IPS-15b (cell line): Measurements from ENCODE around the gene ERC2.

ENCODE experiments used
- H3K27me3 ChIP-seq: one replicate; pipeline ENCODE4 v1.6.1; 2013; ENCODE audit warnings: low read length; ENCODE audit not compliant: control insufficient read depth, insufficient read depth
- H3K36me3 ChIP-seq: one replicate; pipeline ENCODE4 v1.6.1; 2013; ENCODE audit warnings: low read length; ENCODE audit not compliant: control insufficient read depth, insufficient read depth
- H3K4me1 ChIP-seq: one replicate; pipeline ENCODE4 v1.6.1; 2013; ENCODE audit warnings: mild to moderate bottlenecking, low read length; ENCODE audit not compliant: control insufficient read depth, insufficient read depth
- H3K4me3 ChIP-seq: one replicate; pipeline ENCODE4 v1.5.1; 2013; ENCODE audit warnings: low read depth, low read length
- H3K9ac ChIP-seq: one replicate; pipeline ENCODE4 v1.6.1; 2013; ENCODE audit warnings: low read depth, mild to moderate bottlenecking, low read length
- H3K9me3 ChIP-seq: one replicate; pipeline ENCODE4 v1.6.1; 2013; ENCODE audit warnings: mild to moderate bottlenecking, low read length; ENCODE audit not compliant: control insufficient read depth, insufficient read depth

ERC2 gene

DNA sequence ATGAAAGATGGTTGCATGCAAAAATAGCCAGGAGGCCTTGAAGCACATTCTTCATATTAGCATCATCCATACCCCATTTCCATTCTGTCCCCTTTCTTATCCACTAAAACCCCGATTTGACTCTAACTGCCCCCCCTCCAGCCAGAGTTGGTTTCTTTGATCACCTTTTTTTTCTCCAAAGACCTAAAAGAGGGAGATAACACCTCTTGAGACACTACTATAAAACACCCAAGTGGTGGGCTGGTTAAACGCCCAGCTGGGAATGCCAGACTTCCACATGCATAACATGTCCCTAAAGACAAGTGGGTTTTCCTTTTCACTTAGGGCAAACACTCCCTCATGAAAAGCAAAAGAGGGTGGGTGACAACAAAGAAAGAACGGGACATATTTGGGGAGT, 847.2 kb downstream of the ERC2 start:
- no peaks in the 10 kb centered on the region for H3K27me3 ChIP-seq
- peaks cover 16% of the 10 kb centered on the region for H3K4me1 ChIP-seq
- H3K9ac ChIP-seq: no peak overlapping the region
- no peaks in the 10 kb centered on the region for H3K9me3 ChIP-seq
- H3K4me3 ChIP-seq: no peak overlapping the region
- no peaks in the 10 kb centered on the region for H3K36me3 ChIP-seq

DNA sequence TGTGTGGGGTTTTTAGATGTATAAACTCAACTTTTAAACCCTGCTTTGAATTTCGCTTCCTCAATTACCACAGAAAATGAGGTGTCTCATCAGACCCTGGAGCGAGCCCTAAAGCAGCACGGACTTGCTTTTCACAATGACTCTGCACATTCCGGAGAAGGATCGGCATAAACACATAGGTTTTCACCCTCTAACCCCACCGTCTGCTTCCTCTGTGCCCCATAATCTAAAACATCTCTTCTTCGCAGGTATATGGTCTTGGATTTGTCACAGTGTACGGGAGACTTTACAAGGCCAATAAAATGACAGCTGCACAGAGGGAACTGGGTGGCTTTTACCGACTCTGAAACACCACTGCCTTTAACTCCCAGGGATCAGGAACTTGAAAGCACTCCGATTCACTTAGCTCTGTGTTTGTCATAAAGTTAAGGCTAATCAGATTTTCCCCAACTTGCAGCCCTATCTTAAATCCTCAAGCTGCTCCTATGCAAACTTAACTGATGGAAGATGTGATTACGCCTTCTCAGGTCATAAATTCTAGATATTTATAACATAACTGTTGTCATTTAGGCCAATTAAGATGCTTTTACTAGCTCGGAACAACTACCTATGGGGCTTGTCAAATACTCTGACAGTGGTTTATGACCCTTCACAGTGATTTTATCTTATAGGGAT, 847.8 kb downstream of the ERC2 start:
- Histone ChIP-seq H3K4me3 (no peak overlapping the region), H3K27me3 (no peaks in the 10 kb centered on the region), H3K4me1 (peaks cover 22% of the 10 kb centered on the region), H3K9me3 (no peaks in the 10 kb centered on the region), H3K36me3 (no peaks in the 10 kb centered on the region), H3K9ac (no peak overlapping the region)

- Histone ChIP-seq H3K9me3 (no peaks in the 10 kb centered on the region), H3K4me1 (peaks cover 27% of the 10 kb centered on the region), H3K4me3 (no peak overlapping the region), H3K27me3 (no peaks in the 10 kb centered on the region), H3K9ac (no peak overlapping the region), H3K36me3 (no peaks in the 10 kb centered on the region)
Measured at GRCh38 chr3:55619046-55619808, 849.0 kb downstream of the ERC2 start.

DNA sequence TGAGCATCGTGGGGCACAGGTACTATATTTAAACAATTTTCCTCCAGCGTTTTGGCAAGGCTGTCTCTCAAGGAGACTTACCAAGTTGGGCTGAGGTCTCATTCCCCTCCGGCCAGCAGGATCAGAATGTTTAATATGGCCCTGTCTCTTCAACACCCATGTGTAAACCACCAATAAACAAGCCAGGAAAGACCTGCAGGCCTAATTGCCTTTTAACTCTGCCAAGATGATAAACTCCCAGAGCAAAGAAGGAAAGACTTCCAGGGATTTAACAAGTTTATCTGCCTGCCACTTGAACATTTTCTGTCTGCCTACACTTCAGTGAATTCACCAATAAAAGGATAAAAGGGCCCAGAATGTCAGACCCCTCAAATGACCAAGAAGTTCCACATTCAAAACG, 850.9 kb downstream of the ERC2 start:
- no peak overlapping the region for H3K4me3 ChIP-seq
- H3K9me3 ChIP-seq: no peaks in the 10 kb centered on the region
- H3K9ac ChIP-seq: no peak overlapping the region
- H3K36me3 ChIP-seq: no peaks in the 10 kb centered on the region
- H3K27me3 ChIP-seq: no peaks in the 10 kb centered on the region
- peaks cover 27% of the 10 kb centered on the region for H3K4me1 ChIP-seq

- Histone ChIP-seq H3K9me3 (no peaks in the 10 kb centered on the region), H3K36me3 (no peaks in the 10 kb centered on the region), H3K27me3 (no peaks in the 10 kb centered on the region), H3K9ac (no peak overlapping the region), H3K4me1 (peaks cover 27% of the 10 kb centered on the region), H3K4me3 (no peak overlapping the region)
Measured at GRCh38 chr3:55616803-55617202, 851.5 kb downstream of the ERC2 start.

- H3K4me1 ChIP-seq: peaks cover 27% of the 10 kb centered on the region
- H3K9me3 ChIP-seq: no peaks in the 10 kb centered on the region
- H3K9ac ChIP-seq: no peak overlapping the region
- H3K36me3 ChIP-seq: no peaks in the 10 kb centered on the region
- H3K4me3 ChIP-seq: no peak overlapping the region
- no peaks in the 10 kb centered on the region for H3K27me3 ChIP-seq
Measured at GRCh38 chr3:55615694-55616295, 852.5 kb downstream of the ERC2 start.

GRCh38 chr3:55615039-55615693, 853.1 kb downstream of the ERC2 start:
- Histone ChIP-seq H3K4me1 (peaks cover 22% of the 10 kb centered on the region), H3K9ac (no peak overlapping the region), H3K4me3 (no peak overlapping the region), H3K36me3 (no peaks in the 10 kb centered on the region), H3K27me3 (no peaks in the 10 kb centered on the region), H3K9me3 (no peaks in the 10 kb centered on the region)

- H3K9ac ChIP-seq: no peak overlapping the region
- no peaks in the 10 kb centered on the region for H3K9me3 ChIP-seq
- H3K4me1 ChIP-seq: peaks cover 18% of the 10 kb centered on the region
Measured at GRCh38 chr3:55611121-55611520, 857.1 kb downstream of the ERC2 start.

DNA sequence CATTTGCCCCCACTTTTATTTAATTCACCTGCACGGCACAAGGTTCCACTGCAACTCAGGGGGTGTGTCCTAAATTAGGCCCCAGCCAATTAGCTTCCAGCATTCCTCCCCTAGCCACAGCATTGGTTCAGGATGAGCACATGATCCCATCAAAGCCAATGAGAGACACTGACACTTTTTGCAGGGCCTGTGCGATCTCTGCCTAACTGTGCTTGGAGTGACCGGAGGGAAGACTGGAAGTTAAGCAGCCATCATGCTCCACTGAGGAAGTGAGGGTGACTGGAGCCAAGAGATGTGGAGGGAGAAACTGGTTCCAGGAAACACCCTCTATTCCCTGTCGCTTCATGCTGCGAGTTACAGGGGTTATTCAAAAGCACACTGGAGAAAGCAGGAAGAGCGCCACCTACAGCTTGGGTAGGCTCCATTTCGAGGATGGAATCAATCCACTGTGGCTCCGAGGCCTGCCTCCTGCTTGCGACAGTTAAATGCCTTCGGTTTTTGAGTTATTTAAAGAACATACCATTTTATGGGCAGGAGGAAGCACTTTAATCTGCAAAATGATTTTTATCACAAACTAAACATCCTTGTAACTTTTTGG, 858.9 kb downstream of the ERC2 start:
- H3K9me3 ChIP-seq: no peaks in the 10 kb centered on the region
- H3K9ac ChIP-seq: no peak overlapping the region
- no peaks in the 10 kb centered on the region for H3K36me3 ChIP-seq
- H3K4me1 ChIP-seq: peaks cover 9% of the 10 kb centered on the region
- no peaks in the 10 kb centered on the region for H3K27me3 ChIP-seq
- no peak overlapping the region for H3K4me3 ChIP-seq

More at GRCh38 chr3:55611121-55611520, 857.1 kb downstream of the ERC2 start:
- no peak overlapping the region for H3K4me3 ChIP-seq
- H3K27me3 ChIP-seq: no peaks in the 10 kb centered on the region
- H3K36me3 ChIP-seq: no peaks in the 10 kb centered on the region

DNA sequence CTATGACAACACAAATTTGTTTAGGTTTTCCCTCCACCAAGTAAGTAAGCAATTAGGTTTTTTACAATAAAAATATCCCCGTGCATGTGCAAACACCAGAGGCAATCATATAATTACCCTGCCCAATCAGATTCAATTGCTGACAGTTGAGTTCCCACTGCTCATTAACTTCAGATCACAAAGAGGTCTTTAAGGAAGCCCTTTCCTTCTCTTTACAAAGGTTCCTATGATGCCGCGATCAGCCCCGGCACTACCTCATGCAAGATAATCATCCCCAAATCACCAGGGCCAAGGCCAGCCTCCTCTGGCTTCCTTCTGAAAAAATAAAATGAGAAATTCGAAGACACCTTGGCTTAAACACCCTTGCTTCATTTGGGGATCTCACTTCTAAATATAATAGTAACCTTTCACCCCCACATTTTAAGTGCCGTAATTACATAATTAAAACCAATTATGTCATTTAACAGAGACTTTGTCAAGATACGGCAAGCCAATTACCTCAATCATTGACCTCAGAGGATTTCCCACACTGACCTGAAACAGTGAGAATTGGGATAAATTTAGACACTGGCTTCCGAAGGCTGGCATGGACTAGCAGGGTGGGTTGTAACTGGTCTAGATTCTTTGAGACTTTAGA, 859.8 kb downstream of the ERC2 start:
- H3K4me3 ChIP-seq: no peak overlapping the region
- H3K9ac ChIP-seq: no peak overlapping the region

DNA sequence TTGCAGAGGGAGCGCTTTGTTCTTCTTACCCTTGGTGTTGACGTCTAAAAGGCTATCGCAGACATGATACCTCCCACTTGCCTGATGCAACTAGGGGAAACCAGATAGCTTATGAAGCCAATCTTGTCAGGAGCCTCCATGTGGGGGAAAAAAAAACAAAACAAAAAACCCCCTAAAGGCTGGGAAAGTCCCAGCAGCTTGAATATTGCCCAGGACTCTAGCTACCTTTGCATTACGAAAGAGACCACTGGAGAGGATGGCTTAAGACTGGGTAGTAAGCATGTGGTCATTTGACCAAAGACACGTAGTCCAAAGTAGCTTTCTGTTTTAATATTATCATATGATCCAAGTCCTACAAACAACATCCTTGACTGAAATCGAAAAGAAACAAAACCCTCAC, 860.4 kb downstream of the ERC2 start:
- H3K9me3 ChIP-seq: no peaks in the 10 kb centered on the region
- H3K36me3 ChIP-seq: no peaks in the 10 kb centered on the region
- no peak overlapping the region for H3K9ac ChIP-seq
- no peak overlapping the region for H3K4me3 ChIP-seq
- no peaks in the 10 kb centered on the region for H3K27me3 ChIP-seq
- peaks cover 9% of the 10 kb centered on the region for H3K4me1 ChIP-seq

More for the DNA sequence above, 859.8 kb downstream of the ERC2 start:
- no peaks in the 10 kb centered on the region for H3K27me3 ChIP-seq
- H3K36me3 ChIP-seq: no peaks in the 10 kb centered on the region
- peaks cover 9% of the 10 kb centered on the region for H3K4me1 ChIP-seq
- H3K9me3 ChIP-seq: no peaks in the 10 kb centered on the region
